Fibroblast of villous mesenchyme (primary cell): ENCODE data around the gene MEI4. TPM values are rescaled to one million over a fixed set of nuclear protein-coding genes. Genes with fewer than 3 reads are reported as not detected.
"Not testable (repeated sequence)": the region's sequence is repeated elsewhere in the genome, so short reads cannot be mapped to it uniquely, and the experiment has no call there.

Experiments
- DNase-seq: peaks from one replicate; pipeline ENCODE4 v3.0.0-alpha.2; 2010; ENCODE audit warnings: low read depth
- H3K4me3 ChIP-seq: 2 replicates; pipeline ENCODE4 v1.5.1; 2011; ENCODE audit warnings: low read depth, mild to moderate bottlenecking, low read length
- CTCF ChIP-seq: IDR thresholded peaks from 2 replicates; pipeline ENCODE4 v1.5.1; 2012; ENCODE audit warnings: low read depth, mild to moderate bottlenecking, low read length; ENCODE audit not compliant: insufficient read depth
- total RNA-seq: library from RNA; depleted of rRNA; stranded (reverse); fragments of >200 nt; gene quantifications from 2 replicates; pipeline ENCODE4 v1.2.3, GENCODE V29; 2012

MEI4 gene
- total RNA-seq, 1 donor = not detected

GRCh38 chr6:77644102-77644705 is 8.6 kb upstream of the MEI4 start:
- no peak overlapping the region for H3K4me3 ChIP-seq
- no peak for TF ChIP-seq CTCF
- no peak for DNase-seq

- no peak overlapping the region for H3K4me3 ChIP-seq
- TF ChIP-seq CTCF = no peak
- DNase-seq = no peak
Observed at GRCh38 chr6:77650098-77650663, 2.7 kb upstream of the MEI4 start.

GRCh38 chr6:77653816-77654215 is 977 bp downstream of the MEI4 start:
- no peak overlapping the region for H3K4me3 ChIP-seq
- TF ChIP-seq CTCF = no peak
- no peak for DNase-seq

GRCh38 chr6:77655035-77655434 is 2.2 kb downstream of the MEI4 start:
- H3K4me3 ChIP-seq, DNase-seq: not testable (repeated sequence)

GRCh38 chr6:77656999-77657764 is 4.3 kb downstream of the MEI4 start:
- TF ChIP-seq CTCF = no peak
- no peak overlapping the region for H3K4me3 ChIP-seq
- no peak for DNase-seq

GRCh38 chr6:77666340-77666739 is 13.5 kb downstream of the MEI4 start:
- no peak for TF ChIP-seq CTCF
- DNase-seq = no peak
- H3K4me3 ChIP-seq = no peak overlapping the region

- H3K4me3 ChIP-seq = no peak overlapping the region
- DNase-seq = no peak
- TF ChIP-seq CTCF = no peak
Observed at GRCh38 chr6:77666846-77667245, 14.0 kb downstream of the MEI4 start.
